GM21515 (cell line): Measurements from ENCODE around the gene KRT4.

ENCODE experiments used
- ATAC-seq: cut with Tn5 transposase; IDR thresholded peaks from one replicate; pipeline ENCODE4 v1.9.1; 2021; ENCODE audit not compliant: unreplicated experiment

The KRT4 gene

DNA sequence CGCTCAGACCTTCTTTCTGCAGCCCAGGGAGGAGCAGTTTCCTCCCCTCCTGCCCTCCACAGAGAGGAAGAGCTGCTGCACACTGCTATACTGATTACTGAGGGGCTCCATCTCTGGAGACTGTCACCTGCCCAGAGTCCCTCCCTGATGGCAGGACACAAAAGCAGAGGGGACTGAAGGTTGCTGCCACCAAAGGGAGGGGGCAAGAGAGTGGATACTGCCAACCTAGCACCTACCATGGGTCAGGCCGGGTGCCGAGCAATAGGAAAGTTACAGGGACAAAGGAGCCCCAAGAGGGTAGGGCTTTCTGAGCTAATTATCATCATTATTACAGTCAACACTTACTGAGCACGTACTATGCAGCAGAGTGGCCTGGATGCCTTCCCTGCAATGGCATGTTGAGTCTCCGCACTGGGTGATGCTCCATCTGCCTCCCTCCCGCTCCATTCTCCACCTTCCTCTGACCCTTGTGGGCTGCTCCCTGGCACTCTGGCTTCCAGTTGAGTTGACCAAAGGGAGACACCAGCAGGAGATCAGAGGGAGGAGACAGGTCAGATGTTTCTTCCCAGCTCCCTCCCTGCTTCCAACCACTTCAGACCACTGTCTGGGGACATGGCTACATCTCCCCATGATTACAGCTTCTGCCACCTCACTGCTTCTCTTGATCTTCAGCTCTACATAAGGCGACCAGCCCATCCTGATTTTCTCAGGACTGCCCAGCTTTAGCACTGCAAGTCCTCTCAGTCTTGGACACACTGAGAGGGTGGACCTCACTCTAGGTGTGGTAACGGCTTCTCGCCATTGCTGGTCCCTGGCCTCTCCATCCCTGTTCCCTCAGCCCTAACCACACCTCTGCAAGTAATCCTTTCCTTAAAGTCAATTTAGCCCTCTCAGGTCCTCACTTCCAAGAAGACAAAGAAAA is 22.8 kb upstream of the KRT4 start:
- ATAC-seq, result no peak

DNA sequence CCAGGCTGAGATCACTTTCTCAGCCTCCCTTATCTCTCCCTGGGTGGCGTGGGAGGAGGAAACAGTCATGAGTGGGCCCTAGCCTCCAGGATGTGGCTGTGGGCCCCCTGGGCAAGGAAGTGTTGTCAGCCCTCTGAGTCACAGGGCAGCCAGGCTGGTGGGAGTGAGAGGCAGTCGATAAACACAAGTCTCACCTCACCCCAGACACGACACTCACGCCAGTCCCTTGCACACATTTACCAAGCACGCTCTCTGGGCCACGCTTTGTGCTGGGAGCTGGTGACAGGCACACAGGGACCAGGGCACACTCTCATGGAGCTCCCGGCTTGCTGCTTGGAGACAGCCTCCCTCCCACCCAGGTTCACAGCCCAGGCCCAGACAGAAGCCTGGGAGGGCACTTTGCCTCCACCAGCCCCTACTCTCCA is 22.1 kb upstream of the KRT4 start:
- ATAC-seq, result no peak

DNA sequence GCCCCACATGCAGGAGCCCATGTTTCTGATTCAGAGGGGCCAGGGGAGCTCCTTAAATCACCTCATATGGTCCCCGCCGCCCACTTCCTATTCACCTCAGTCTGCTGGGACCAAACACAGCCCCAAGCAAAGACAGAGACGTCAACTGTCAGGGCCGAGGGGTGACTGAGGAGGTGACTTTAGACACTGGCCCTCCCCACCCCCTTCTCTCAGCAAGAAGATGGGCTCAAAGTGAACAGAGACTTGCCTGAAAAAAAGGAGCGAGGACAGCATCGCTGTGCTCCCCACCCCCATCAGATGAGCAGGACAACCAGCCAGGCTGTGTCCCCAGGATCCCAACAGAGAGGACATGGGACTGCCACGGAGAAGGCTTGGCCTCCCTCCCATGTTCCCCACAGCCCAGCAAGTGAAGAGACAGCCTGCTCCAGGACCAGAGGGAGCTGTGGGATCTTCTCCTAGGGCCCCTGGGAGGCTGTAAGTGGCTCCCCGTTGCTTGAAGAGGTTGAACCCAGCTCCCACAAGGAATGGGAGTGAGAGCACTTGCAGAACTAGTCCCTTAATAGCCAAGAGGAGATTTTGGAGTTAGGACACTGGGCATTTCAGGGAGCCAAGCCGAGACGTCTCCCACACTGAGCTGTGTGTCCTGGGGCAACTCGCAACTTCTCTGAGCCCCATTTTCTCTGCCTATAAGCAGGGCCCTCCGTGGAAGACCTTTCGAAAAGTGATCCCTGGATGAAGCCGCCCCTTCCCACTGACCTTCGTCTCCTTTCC is 21.5 kb upstream of the KRT4 start:
- ATAC-seq, result no peak

- no peak for ATAC-seq
Observed at GRCh38 chr12:52834727-52835001, 20.7 kb upstream of the KRT4 start.

DNA sequence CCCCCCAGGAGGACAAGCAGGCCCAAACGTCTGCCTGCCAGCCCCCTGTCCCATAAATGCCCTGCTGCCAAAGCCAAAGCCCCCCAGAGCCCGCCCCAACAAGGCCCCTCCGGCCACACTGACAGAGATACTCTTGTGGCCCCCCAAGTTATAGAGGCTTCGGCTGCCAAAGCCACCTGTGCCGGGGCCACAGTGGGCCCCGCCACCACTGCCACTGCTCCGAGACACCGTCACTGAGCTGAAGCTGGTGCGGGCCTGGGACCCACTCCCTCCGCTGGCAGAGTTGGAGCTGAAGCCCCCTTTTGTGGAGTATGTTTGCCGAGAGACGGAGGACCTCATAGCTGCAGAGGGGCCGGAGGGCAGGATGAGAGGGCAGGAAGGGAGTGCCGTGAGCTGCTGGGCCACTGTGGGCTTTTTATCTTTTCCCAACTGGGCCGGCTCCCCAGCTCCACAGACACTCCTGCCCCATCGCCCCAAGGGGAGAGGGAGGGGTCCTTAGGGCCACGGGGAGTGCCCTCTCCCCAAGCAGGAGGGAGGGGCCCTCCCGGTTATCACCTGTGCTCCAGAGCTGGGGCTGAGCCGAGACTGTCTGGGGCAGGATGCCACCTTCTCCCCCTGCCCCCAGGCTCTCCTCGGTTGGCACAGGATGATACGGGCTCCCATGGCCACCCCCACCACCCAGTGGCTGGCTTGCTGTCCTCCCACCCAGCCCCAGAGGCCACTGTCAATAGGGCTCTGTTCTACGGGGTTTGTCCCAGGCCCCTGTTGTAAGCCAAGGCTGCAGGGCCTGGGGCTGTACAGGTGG is 20.2 kb upstream of the KRT4 start, which contains the start of gene KRT79:
Gene KRT79, minus strand, starts transcription at position 390 of the 805 bp plus-strand sequence. Its CDS starts 51 bp downstream, at position 339.
- no peak for ATAC-seq

GRCh38 chr12:52832985-52833905 is 19.3 kb upstream of the KRT4 start:
- ATAC-seq, result no peak

- ATAC-seq, result no peak
Observed at GRCh38 chr12:52832451-52832850, 18.5 kb upstream of the KRT4 start.

- ATAC-seq, result no peak
Observed at GRCh38 chr12:52831251-52831650, 17.3 kb upstream of the KRT4 start.

GRCh38 chr12:52829986-52830770 is 16.3 kb upstream of the KRT4 start:
- ATAC-seq, result no peak

DNA sequence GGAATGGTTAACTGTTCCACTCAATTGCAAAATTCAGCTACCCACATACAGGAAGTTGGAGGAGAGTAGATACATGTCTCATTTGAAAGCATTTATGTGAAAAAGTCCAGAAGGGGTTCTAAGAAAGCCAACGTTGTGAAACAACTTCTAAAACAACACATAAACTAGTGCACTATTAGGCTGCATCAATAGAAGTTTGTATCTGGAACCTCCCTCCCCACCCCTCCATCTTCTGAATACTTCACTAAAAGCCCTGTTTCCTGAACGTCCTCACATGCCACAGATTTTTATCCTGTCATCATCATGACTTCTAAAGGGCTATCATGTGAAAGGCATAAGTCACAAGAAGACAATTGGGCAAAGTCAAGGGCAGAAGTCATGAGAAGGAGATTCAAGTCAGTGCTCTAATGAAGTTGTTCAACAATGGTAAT is 14.7 kb upstream of the KRT4 start:
- no peak for ATAC-seq

DNA sequence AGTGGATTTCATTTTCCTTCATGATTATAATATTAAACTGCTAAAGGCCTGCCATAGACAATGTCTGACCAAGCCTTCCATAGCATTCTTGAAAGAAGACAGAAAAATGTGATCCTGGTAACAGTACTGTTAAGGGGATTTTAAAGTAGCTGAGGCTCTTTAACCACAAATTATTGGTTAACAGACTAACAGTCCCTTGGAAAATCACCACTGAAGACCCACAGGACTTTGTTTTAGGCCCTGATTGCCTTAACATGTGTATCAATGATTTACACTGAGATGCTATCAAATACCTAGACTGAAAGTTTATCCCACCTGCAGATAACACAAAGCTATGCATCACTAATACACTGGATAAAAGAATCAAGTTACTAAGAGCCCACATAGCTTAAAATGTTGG is 14.2 kb upstream of the KRT4 start:
- no peak for ATAC-seq

GRCh38 chr12:52827499-52828090 is 13.7 kb upstream of the KRT4 start:
- no peak for ATAC-seq

- ATAC-seq, result no peak
Observed at GRCh38 chr12:52826611-52827498, 12.9 kb upstream of the KRT4 start.

DNA sequence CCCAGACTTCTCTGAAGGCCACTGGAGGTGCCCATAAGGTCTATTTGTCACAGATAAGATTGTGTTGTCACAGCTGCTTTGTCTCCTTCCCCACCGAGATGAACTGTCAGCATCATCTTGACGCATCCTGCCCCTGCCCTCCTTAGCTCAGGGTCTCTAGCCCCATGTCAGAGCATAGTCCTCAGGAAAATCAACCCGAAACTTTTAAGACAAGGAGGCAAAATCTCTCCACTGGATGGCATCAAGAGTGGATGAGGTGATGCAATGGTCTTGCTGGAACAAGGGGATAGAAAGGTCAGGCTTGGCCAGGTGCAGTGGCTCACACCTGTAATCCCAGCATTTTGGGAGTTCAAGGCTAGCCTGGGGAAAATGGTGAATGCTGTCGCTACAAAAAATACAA is 12.0 kb upstream of the KRT4 start:
- no peak for ATAC-seq

DNA sequence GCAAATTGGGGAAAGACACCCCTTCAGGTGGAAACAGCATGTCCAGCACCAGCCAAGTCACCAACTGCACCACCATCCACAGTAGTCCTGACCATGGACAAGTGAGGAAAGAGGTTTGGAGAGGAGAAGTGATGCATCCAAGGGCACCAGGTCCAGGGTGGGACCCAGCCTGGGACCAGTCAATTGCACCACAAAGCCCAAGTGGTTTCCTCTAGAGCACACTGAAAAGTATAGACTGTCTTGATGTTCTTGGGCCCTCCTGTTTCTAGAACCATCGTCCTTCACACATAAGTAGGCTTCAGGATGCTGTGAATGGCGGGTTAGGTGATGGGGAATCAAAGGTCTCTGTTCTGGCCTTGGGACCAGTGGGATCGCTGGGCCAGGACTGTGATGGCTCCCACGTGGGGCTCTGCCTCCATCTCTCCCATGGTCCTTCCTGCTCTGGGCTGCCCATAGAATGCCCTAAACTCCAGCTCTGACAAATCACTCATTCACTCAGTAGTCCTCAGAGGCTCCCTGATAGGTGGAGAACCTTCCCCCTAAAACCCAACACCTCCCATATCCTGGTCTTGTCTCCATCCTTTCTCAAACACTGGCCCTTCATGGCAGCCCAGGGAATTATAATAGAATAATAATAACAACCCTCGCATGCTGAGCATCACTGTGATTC is 11.0 kb upstream of the KRT4 start:
- ATAC-seq, result no peak

DNA sequence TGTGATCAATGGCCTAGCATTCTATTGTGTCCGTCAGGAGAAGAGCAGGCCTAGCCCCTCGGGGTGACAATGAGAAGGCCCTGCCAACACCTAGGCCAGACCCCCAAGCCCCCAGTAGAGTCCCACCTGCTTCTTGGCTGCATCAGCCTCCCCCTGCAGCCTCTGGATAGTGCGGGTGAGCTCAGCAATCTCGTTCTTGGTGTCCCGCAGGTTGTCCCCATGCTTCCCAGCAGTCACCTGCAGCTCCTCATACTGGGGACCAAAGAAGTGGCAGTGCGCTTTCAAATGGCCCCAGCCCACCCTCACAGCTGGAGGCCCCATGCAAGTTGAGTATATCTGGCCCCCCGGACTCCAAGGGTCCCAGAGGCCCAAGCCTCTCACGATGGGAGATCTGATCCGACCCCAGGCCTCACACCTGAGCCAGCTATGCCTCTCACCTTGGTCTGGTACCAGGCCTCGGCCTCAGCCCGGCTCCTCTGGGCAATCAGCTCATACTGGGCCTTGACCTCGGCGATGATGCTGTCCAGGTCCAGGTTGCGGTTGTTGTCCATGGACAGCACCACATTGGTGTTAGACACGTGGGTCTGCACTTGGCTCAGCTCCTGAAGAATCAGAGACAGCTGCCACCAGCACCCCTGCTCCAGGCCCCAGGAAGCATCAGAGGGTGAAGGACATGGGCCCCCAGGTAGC is 10.0 kb upstream of the KRT4 start:
- no peak for ATAC-seq
